ENCODE measurements around the gene PUS7L. TPM values are rescaled to one million over a fixed set of nuclear protein-coding genes. Genes with fewer than 3 reads are reported as not detected.

The PUS7L gene
- total RNA-seq: 10 to 100 TPM; 25.5 to 25.6 TPM
- polyA plus RNA-seq: 10 to 100 TPM; 25.4 to 26.8 TPM

GRCh38 chr12:43758728-43759563, at the start of gene PUS7L, which contains the start of gene IRAK4:
Gene PUS7L, minus strand, starts transcription at chr12:43758790. Its CDS starts 3,545 bp downstream, at chr12:43755245.
Gene IRAK4, plus strand, starts transcription at chr12:43758951. Its CDS starts 9,161 bp downstream, at chr12:43768112.
- H3K27me3 Mint-ChIP-seq: no peaks in the 10 kb centered on the region
- intact Hi-C loops (cut with micrococcal nuclease): loop anchor here (1.0 to 10.0 kb wide), 4 partner anchors 47 to 1456 kb away; partner anchors contain the start of genes ANO6 and TWF1

GRCh38 chr12:43807386-43807785, 48.8 kb upstream of the PUS7L start:
- H3K4me3 ChIP-seq (ENCODE audit: low read length in 2 of 2): no peak overlapping the region
- DNase-seq: no peak
- no peaks in the 10 kb centered on the region for H3K27me3 ChIP-seq (ENCODE audit: insufficient read depth, low read length)
- H3K9me3 ChIP-seq (ENCODE audit: control insufficient read depth in 1 of 2, low read length in 2 of 2): no peaks in the 10 kb centered on the region
- POLR2A ChIA-PET (ENCODE audit: partially characterized antibody): interaction anchor here (1.4 to 5.2 kb wide), 6 partner anchors 8 to 47 kb away, joined by 3 to 90 read pairs (median 23); partner anchors contain the start of genes IRAK4, PUS7L and TMEM117
- CTCF ChIA-PET (ENCODE audit: partially characterized antibody): interaction anchor here (1.1 to 2.8 kb wide), 6 partner anchors 8 to 73 kb away, joined by 3 to 14 read pairs (median 4); partner anchors contain the start of genes IRAK4 and PUS7L
- Mint-ChIP-seq H3K36me3 (peaks cover 3 to 26% of the 10 kb centered on the region in 2 donors), H3K4me3 (peak overlapping the region in 7 of 8 donors; percentile 99 to 100 (median 100)), H3K9me3 (peaks cover 0 to 4% (median 0%) of the 10 kb centered on the region in 8 donors), H3K27me3 (no peaks in the 10 kb centered on the region), H3K4me1 (peaks cover 16 to 56% (median 36%) of the 10 kb centered on the region in 4 donors), H3K27ac (peak overlapping the region; percentile 99 to 100 (median 100))
- H3K27ac ChIP-seq (ENCODE audit: low read depth, low read length): peak overlapping the region; percentile 86
- H3K4me1 ChIP-seq (ENCODE audit: insufficient read depth, low read length): peaks cover 34% of the 10 kb centered on the region
- intact Hi-C loops (cut with micrococcal nuclease): loop anchor here (5.0 kb wide), 1 partner anchor 1480 kb away; the partner anchor contains the start of genes PPHLN1 and ZCRB1
- H3K36me3 ChIP-seq (ENCODE audit: insufficient read depth, low read length): peaks cover 8% of the 10 kb centered on the region

More at GRCh38 chr12:43758728-43759563, at the start of gene PUS7L, which contains the start of gene IRAK4:
- Histone ChIP-seq H3K4me3 (ENCODE audit: low read length in 2 of 2) (peak within 1 kb of the TSS; percentile 67 to 91), H3K27ac (ENCODE audit: low read depth, low read length) (peak within 1 kb of the TSS; percentile 93), H3K36me3 (ENCODE audit: insufficient read depth, low read length) (no peaks in the 10 kb centered on the region), H3K4me1 (ENCODE audit: insufficient read depth, low read length) (peaks cover 61% of the 10 kb centered on the region), H3K9me3 (ENCODE audit: control insufficient read depth in 1 of 2, low read length in 2 of 2) (no peaks in the 10 kb centered on the region), H3K27me3 (ENCODE audit: insufficient read depth, low read length) (no peaks in the 10 kb centered on the region)
- peak within 1 kb of the TSS; percentile 98 to 99 (median 98) for H3K4me3 Mint-ChIP-seq
- H3K27ac Mint-ChIP-seq: peak within 1 kb of the TSS; percentile 99
- peaks cover 0 to 2% (median 0%) of the 10 kb centered on the region in 8 donors for H3K9me3 Mint-ChIP-seq
- ChIA-PET CTCF (ENCODE audit: partially characterized antibody) (interaction anchor here (0.7 to 2.6 kb wide), 14 partner anchors 9 to 124 kb away, joined by 3 to 22 read pairs (median 4); partner anchors contain the start of gene TWF1), POLR2A (ENCODE audit: partially characterized antibody) (interaction anchor here (0.7 to 6.9 kb wide), 12 partner anchors 11 to 1116 kb away, joined by 3 to 88 read pairs (median 4); partner anchors contain the start of genes TMEM117 and TWF1)
- H3K4me1 Mint-ChIP-seq: peaks cover 45 to 84% (median 69%) of the 10 kb centered on the region in 4 donors
- DNase-seq: peak; percentile 90 to 96 (median 93)
- H3K36me3 Mint-ChIP-seq: peaks cover 18 to 32% of the 10 kb centered on the region in 2 donors

- Histone ChIP-seq H3K27me3 (ENCODE audit: insufficient read depth, low read length) (no peaks in the 10 kb centered on the region), H3K27ac (ENCODE audit: low read depth, low read length) (peak overlapping the region; percentile 86), H3K36me3 (ENCODE audit: insufficient read depth, low read length) (peaks cover 8% of the 10 kb centered on the region), H3K4me3 (ENCODE audit: low read length in 2 of 2) (peak overlapping the region; percentile 77 to 89), H3K4me1 (ENCODE audit: insufficient read depth, low read length) (peaks cover 34% of the 10 kb centered on the region), H3K9me3 (ENCODE audit: control insufficient read depth in 1 of 2, low read length in 2 of 2) (no peaks in the 10 kb centered on the region)
- H3K36me3 Mint-ChIP-seq: peaks cover 3 to 31% of the 10 kb centered on the region in 2 donors
- intact Hi-C loops (cut with micrococcal nuclease): loop anchor here (1.0 to 5.0 kb wide), 4 partner anchors 30 to 1479 kb away; partner anchors contain the start of genes IRAK4, PPHLN1, PUS7L and TMEM117
- peak overlapping the region; percentile 99 to 100 (median 100) for H3K4me3 Mint-ChIP-seq
- H3K27me3 Mint-ChIP-seq: no peaks in the 10 kb centered on the region
- ChIA-PET POLR2A (ENCODE audit: partially characterized antibody) (interaction anchor here (0.6 to 5.2 kb wide), 13 partner anchors 10 to 1570 kb away, joined by 3 to 90 read pairs (median 8); partner anchors contain the start of genes IRAK4, PPHLN1, PUS7L and TMEM117), CTCF (ENCODE audit: partially characterized antibody) (interaction anchor here (1.1 to 2.8 kb wide), 6 partner anchors 8 to 73 kb away, joined by 3 to 14 read pairs (median 4); partner anchors contain the start of genes IRAK4 and PUS7L)
- H3K27ac Mint-ChIP-seq: peak overlapping the region; percentile 99 to 100 (median 100)
- peaks cover 0 to 4% (median 0%) of the 10 kb centered on the region in 8 donors for H3K9me3 Mint-ChIP-seq
- no peak for DNase-seq
- peaks cover 16 to 55% (median 36%) of the 10 kb centered on the region in 4 donors for H3K4me1 Mint-ChIP-seq
Measured at GRCh38 chr12:43806737-43807072, 48.1 kb upstream of the PUS7L start.

- Mint-ChIP-seq H3K27ac (peak within 1 kb of the TSS; percentile 99 to 100 (median 100)), H3K27me3 (no peaks in the 10 kb centered on the region), H3K36me3 (peaks cover 3 to 33% of the 10 kb centered on the region in 2 donors), H3K4me3 (peak within 1 kb of the TSS; percentile 99 to 100 (median 100)), H3K4me1 (peaks cover 17 to 50% (median 35%) of the 10 kb centered on the region in 4 donors), H3K9me3 (peaks cover 0 to 4% (median 0%) of the 10 kb centered on the region in 8 donors)
- Histone ChIP-seq H3K4me3 (ENCODE audit: low read length in 2 of 2) (peak within 1 kb of the TSS; percentile 85 to 89), H3K27me3 (ENCODE audit: insufficient read depth, low read length) (no peaks in the 10 kb centered on the region), H3K27ac (ENCODE audit: low read depth, low read length) (peak within 1 kb of the TSS; percentile 86), H3K36me3 (ENCODE audit: insufficient read depth, low read length) (peaks cover 9% of the 10 kb centered on the region), H3K9me3 (ENCODE audit: control insufficient read depth in 1 of 2, low read length in 2 of 2) (no peaks in the 10 kb centered on the region), H3K4me1 (ENCODE audit: insufficient read depth, low read length) (peaks cover 34% of the 10 kb centered on the region)
- CTCF ChIA-PET (ENCODE audit: partially characterized antibody): interaction anchor here (0.9 to 2.8 kb wide), 8 partner anchors 8 to 74 kb away, joined by 3 to 14 read pairs (median 4); partner anchors contain the start of genes IRAK4 and PUS7L
- intact Hi-C loops (cut with micrococcal nuclease): loop anchor here (1.0 to 5.0 kb wide), 4 partner anchors 30 to 1479 kb away; partner anchors contain the start of genes IRAK4, PPHLN1, PUS7L and TMEM117
- peak; percentile 85 to 92 (median 88) for DNase-seq
- POLR2A ChIA-PET (ENCODE audit: partially characterized antibody): interaction anchor here (0.6 to 5.2 kb wide), 20 partner anchors 10 to 1570 kb away, joined by 3 to 90 read pairs (median 4); partner anchors contain the start of genes IRAK4, PPHLN1, PUS7L and TMEM117
Measured at GRCh38 chr12:43805860-43806736, 47.5 kb upstream of the PUS7L start, which contains the start of gene TWF1. Gene TWF1, minus strand, starts transcription at chr12:43806317. Its CDS starts 72 bp downstream, at chr12:43806245.

- Mint-ChIP-seq H3K36me3 (peaks cover 6 to 39% of the 10 kb centered on the region in 2 donors), H3K4me3 (peak overlapping the region; percentile 89 to 100 (median 98)), H3K4me1 (peaks cover 16 to 48% (median 35%) of the 10 kb centered on the region in 4 donors), H3K27ac (peak overlapping the region; percentile 84 to 99 (median 92)), H3K27me3 (no peaks in the 10 kb centered on the region), H3K9me3 (peaks cover 0 to 4% (median 0%) of the 10 kb centered on the region in 8 donors)
- ChIA-PET POLR2A (ENCODE audit: partially characterized antibody) (interaction anchor here (0.7 to 5.2 kb wide), 19 partner anchors 9 to 1479 kb away, joined by 3 to 90 read pairs (median 5); partner anchors contain the start of genes IRAK4, PPHLN1, PUS7L and TMEM117), CTCF (ENCODE audit: partially characterized antibody) (interaction anchor here (0.8 to 2.8 kb wide), 7 partner anchors 8 to 77 kb away, joined by 3 to 14 read pairs (median 3); partner anchors contain the start of genes IRAK4 and PUS7L)
- peaks cover 17% of the 10 kb centered on the region for H3K36me3 ChIP-seq (ENCODE audit: insufficient read depth, low read length)
- intact Hi-C loops (cut with micrococcal nuclease): loop anchor here (5.0 kb wide), 1 partner anchor 1478 kb away; the partner anchor contains the start of genes PPHLN1 and ZCRB1
- H3K4me1 ChIP-seq (ENCODE audit: insufficient read depth, low read length): peaks cover 34% of the 10 kb centered on the region
- peak overlapping the region; percentile 86 for H3K27ac ChIP-seq (ENCODE audit: low read depth, low read length)
- no peaks in the 10 kb centered on the region for H3K27me3 ChIP-seq (ENCODE audit: insufficient read depth, low read length)
- peak; percentile 16 to 41 (median 28) for DNase-seq
- peak overlapping the region; percentile 85 to 89 for H3K4me3 ChIP-seq (ENCODE audit: low read length in 2 of 2)
- no peaks in the 10 kb centered on the region for H3K9me3 ChIP-seq (ENCODE audit: control insufficient read depth in 1 of 2, low read length in 2 of 2)
Measured at GRCh38 chr12:43805149-43805859, 46.7 kb upstream of the PUS7L start.

Measured in CD4-positive, alpha-beta memory T cell (primary cell).